Osteoblast (primary cell): Measurements from ENCODE around the gene SDC3. TPM values are rescaled to one million over a fixed set of nuclear protein-coding genes. Genes with fewer than 3 reads are reported as not detected.

Source experiments
- DNase-seq: peaks from one replicate; pipeline ENCODE4 v3.0.0; 2011; ENCODE audit warnings: low spot score, mixed read lengths; ENCODE audit not compliant: insufficient read length; ENCODE audit errors: missing footprints
- H2AFZ ChIP-seq: 2 replicates; pipeline ENCODE4 v1.6.0; 2011; ENCODE audit warnings: mild to moderate bottlenecking, low read length
- H3K27ac ChIP-seq: 2 replicates; pipeline ENCODE4 v1.5.1; 2011; ENCODE audit warnings: mild to moderate bottlenecking, low read depth, low read length, moderate library complexity
- H3K27me3 ChIP-seq: 2 replicates; pipeline ENCODE4 v1.6.0; 2012; ENCODE audit warnings: mild to moderate bottlenecking, control low read depth, inconsistent platforms, low read length, moderate library complexity; ENCODE audit not compliant: insufficient read depth
- H3K36me3 ChIP-seq: 2 replicates; pipeline ENCODE4 v1.5.1; 2011; ENCODE audit warnings: mild to moderate bottlenecking, low read length, control low read depth, moderate library complexity; ENCODE audit not compliant: insufficient read depth
- H3K4me1 ChIP-seq: 2 replicates; pipeline ENCODE4 v1.5.1; 2011; ENCODE audit warnings: mild to moderate bottlenecking, low read length, control low read depth, moderate library complexity; ENCODE audit not compliant: insufficient read depth
- H3K4me2 ChIP-seq: 2 replicates; pipeline ENCODE4 v1.6.0; 2011; ENCODE audit warnings: mild to moderate bottlenecking, low read length; ENCODE audit not compliant: insufficient read depth
- H3K4me3 ChIP-seq: fragments of 200-600 bp; sonication (generic); 3 replicates; pipeline ENCODE4 v1.5.1; 2012; ENCODE audit warnings: mild to moderate bottlenecking, low read length, inconsistent platforms; ENCODE audit not compliant: insufficient read depth
- H3K79me2 ChIP-seq: 2 replicates; pipeline ENCODE4 v1.6.0; 2012; ENCODE audit warnings: mild to moderate bottlenecking, low read length, control low read depth, inconsistent platforms; ENCODE audit not compliant: insufficient read depth
- H3K9me3 ChIP-seq: 2 replicates; pipeline ENCODE4 v1.5.1; 2011; ENCODE audit warnings: low read depth, low read length, control low read depth
- H4K20me1 ChIP-seq: 2 replicates; pipeline ENCODE4 v1.6.0; 2012; ENCODE audit warnings: mild to moderate bottlenecking, low read length, control low read depth; ENCODE audit not compliant: insufficient read depth
- CTCF ChIP-seq: IDR thresholded peaks from 2 replicates; pipeline ENCODE4 v1.5.1; 2011; ENCODE audit warnings: mild to moderate bottlenecking, low read depth, low read length, moderate library complexity; ENCODE audit errors: extremely low read depth
- total RNA-seq: library from RNA; depleted of rRNA; stranded (reverse); fragments of >200 nt; gene quantifications from 2 replicates; pipeline ENCODE4 v1.2.3, GENCODE V29; 2012

The SDC3 gene
- total RNA-seq, 1 donor: 39.8 TPM

GRCh38 chr1:30919025-30919881, 10.7 kb upstream of the SDC3 start:
- Histone ChIP-seq H3K4me1 (peaks cover 6% of the 10 kb centered on the region), H4K20me1 (no peaks in the 10 kb centered on the region), H3K27ac (no peak overlapping the region), H3K36me3 (no peaks in the 10 kb centered on the region), H3K79me2 (no peaks in the 10 kb centered on the region), H3K4me2 (no peak overlapping the region), H2AFZ (no peak overlapping the region), H3K4me3 (no peak overlapping the region), H3K9me3 (no peaks in the 10 kb centered on the region), H3K27me3 (no peaks in the 10 kb centered on the region)
- TF ChIP-seq CTCF: no peak
- DNase-seq: no peak

- no peak for DNase-seq
- no peak for TF ChIP-seq CTCF
- Histone ChIP-seq H3K79me2 (no peaks in the 10 kb centered on the region), H2AFZ (no peak overlapping the region), H3K4me2 (no peak overlapping the region), H3K4me1 (peaks cover 6% of the 10 kb centered on the region), H3K27ac (no peak overlapping the region), H3K9me3 (no peaks in the 10 kb centered on the region), H4K20me1 (no peaks in the 10 kb centered on the region), H3K36me3 (no peaks in the 10 kb centered on the region), H3K27me3 (no peaks in the 10 kb centered on the region), H3K4me3 (no peak overlapping the region)
These were observed 7.7 kb upstream of the SDC3 start for GRCh38 chr1:30916296-30916695.

GRCh38 chr1:30915491-30916230, 7.1 kb upstream of the SDC3 start:
- peak; percentile 17 for DNase-seq
- Histone ChIP-seq H2AFZ (no peak overlapping the region), H3K4me3 (no peak overlapping the region), H3K27ac (no peak overlapping the region), H4K20me1 (no peaks in the 10 kb centered on the region), H3K4me2 (no peak overlapping the region), H3K9me3 (no peaks in the 10 kb centered on the region), H3K36me3 (no peaks in the 10 kb centered on the region), H3K27me3 (no peaks in the 10 kb centered on the region), H3K79me2 (no peaks in the 10 kb centered on the region), H3K4me1 (peaks cover 4% of the 10 kb centered on the region)
- TF ChIP-seq CTCF: no peak

- Histone ChIP-seq H3K36me3 (no peaks in the 10 kb centered on the region), H3K4me1 (peaks cover 2% of the 10 kb centered on the region), H3K27me3 (no peaks in the 10 kb centered on the region), H4K20me1 (no peaks in the 10 kb centered on the region), H2AFZ (no peak overlapping the region), H3K27ac (no peak overlapping the region), H3K4me2 (no peak overlapping the region), H3K4me3 (no peak overlapping the region), H3K9me3 (no peaks in the 10 kb centered on the region), H3K79me2 (no peaks in the 10 kb centered on the region)
- no peak for TF ChIP-seq CTCF
- DNase-seq: peak; percentile 55
These were observed 6.4 kb upstream of the SDC3 start for GRCh38 chr1:30914931-30915330.
